HL-60/S4 treated with retinoic acid at 250 ng/mL for 4 days and 3 days (cell line): ENCODE data around the gene SYT12.
"Not testable (repeated sequence)": the region's sequence is repeated elsewhere in the genome, so short reads cannot be mapped to it uniquely, and the experiment has no call there.

Source experiments
- in situ Hi-C: fragments of 300-500 bp; cut with MboI; formaldehyde crosslinking; loops from 2 replicates; pipeline ENCODE4 v1.7.0; 2022; ENCODE audit warnings: low sequenced_read_pairs

SYT12 gene

GRCh38 chr11:66992041-66992440, 30.9 kb upstream of the SYT12 start:
- in situ Hi-C loops: no loop called here

- in situ Hi-C loops: no loop called here
Observed at GRCh38 chr11:66996609-66997273, 26.2 kb upstream of the SYT12 start.

- in situ Hi-C loops: no loop called here
Observed at GRCh38 chr11:66999555-66999954, 23.4 kb upstream of the SYT12 start.

- in situ Hi-C loops: no loop called here
Observed at GRCh38 chr11:67001332-67001731, 21.6 kb upstream of the SYT12 start.

GRCh38 chr11:67002297-67002913, 20.5 kb upstream of the SYT12 start:
- in situ Hi-C loops: no loop called here

GRCh38 chr11:67002921-67003411, 20.0 kb upstream of the SYT12 start:
- in situ Hi-C loops: no loop called here

GRCh38 chr11:67005200-67005599, 17.7 kb upstream of the SYT12 start:
- in situ Hi-C loops: not testable (repeated sequence)

GRCh38 chr11:67006029-67006884, 16.7 kb upstream of the SYT12 start:
- in situ Hi-C loops: no loop called here

- in situ Hi-C loops: no loop called here
Observed at GRCh38 chr11:67007126-67007525, 15.8 kb upstream of the SYT12 start.

- in situ Hi-C loops: no loop called here
Observed at GRCh38 chr11:67010296-67010905, 12.5 kb upstream of the SYT12 start.

- in situ Hi-C loops: no loop called here
Observed at GRCh38 chr11:67013511-67014045, 9.4 kb upstream of the SYT12 start.

GRCh38 chr11:67014343-67014742, 8.6 kb upstream of the SYT12 start:
- in situ Hi-C loops: no loop called here

GRCh38 chr11:67015048-67015447, 7.9 kb upstream of the SYT12 start:
- in situ Hi-C loops: no loop called here

GRCh38 chr11:67016550-67016949, 6.4 kb upstream of the SYT12 start:
- in situ Hi-C loops: no loop called here

- in situ Hi-C loops: no loop called here
Observed at GRCh38 chr11:67020949-67021348, 2.0 kb upstream of the SYT12 start.

GRCh38 chr11:67022341-67022933, 497 bp upstream of the SYT12 start:
- in situ Hi-C loops: no loop called here

- in situ Hi-C loops: no loop called here
Observed at GRCh38 chr11:67023957-67024353, 1.0 kb downstream of the SYT12 start.

GRCh38 chr11:67024410-67024809, 1.5 kb downstream of the SYT12 start:
- in situ Hi-C loops: no loop called here

GRCh38 chr11:67024966-67025365, 2.0 kb downstream of the SYT12 start:
- in situ Hi-C loops: no loop called here

- in situ Hi-C loops: no loop called here
Observed at GRCh38 chr11:67025750-67026149, 2.8 kb downstream of the SYT12 start.

GRCh38 chr11:67026941-67027340, 4.0 kb downstream of the SYT12 start:
- in situ Hi-C loops: no loop called here
